NCI-H1105 (cell line): ENCODE measurements around the gene PDE2A.

Experiments
- DNase-seq: peaks from one replicate; lab custom pipeline; 2025; lab: John Stamatoyannopoulos, UW

The PDE2A gene

DNA sequence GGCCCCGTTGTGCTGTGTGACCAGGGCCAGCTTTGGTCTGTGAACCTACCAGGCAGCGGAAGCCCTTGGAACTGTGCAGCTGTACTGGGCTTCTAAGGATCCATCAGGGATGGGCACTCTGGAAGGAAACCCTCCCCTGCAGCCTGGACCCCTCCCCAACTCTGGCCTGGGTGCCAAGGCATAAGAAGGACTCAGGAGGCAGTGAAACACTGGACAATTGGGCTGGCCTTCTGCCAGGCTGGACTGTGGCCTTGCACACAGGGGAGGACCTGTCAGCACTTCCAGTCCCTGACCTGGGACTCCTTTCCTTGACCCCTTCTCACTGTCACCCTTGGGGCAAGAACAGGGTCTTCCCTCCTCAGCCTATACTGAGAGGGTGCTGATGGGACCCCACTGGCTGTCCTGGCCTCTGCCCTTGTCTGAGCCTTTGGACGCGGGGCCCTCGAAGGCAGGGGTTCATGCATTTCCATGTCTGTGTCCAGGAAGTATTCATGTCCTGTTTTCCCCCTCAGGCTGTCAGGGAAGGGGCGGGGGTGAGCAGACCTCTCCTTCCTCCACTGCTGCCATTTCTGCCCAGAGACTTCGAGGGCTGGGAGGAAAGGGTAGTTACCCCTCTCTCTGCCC lies 39.6 kb downstream of the PDE2A start:
- DNase-seq = no peak

DNA sequence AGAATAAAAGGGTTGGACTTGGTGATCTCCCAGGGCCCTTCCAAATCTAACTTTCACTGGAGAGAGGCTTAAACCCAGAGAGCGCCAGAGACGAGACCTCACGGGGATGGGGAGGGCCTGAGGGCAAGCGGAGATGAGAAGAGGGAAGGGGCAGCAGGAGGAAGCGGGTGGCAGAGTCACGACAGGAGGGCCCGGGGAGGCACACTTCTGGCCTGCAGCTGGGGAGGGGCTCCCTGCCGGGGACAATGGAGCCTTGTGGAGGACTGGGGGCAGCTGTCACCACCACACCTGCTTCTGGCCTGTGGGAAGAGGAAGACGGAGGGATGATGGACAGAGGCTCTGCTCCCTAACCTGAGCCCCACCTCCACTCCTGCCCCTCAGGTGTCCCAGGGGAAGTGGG lies 40.2 kb downstream of the PDE2A start:
- DNase-seq = no peak

DNA sequence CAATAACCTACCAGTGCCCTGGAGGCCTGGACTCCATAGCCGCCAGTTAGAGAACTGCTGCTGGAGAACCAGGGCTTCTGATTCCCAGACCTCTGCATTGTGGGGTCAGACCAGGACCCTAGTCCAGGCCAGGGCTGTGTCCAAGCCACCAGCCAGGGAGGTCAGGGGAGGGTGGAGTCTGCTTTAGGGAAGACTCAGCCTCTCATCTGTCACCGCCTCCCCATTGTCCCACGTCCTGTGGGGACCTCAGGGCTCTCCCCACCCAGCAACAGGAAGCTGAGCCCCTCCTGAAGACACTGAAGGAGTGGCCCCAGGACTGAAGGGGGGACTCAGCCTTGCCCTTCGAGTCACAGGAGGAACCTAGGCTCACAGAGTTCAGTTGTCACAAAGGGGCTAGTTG lies 41.2 kb downstream of the PDE2A start:
- no peak for DNase-seq

DNA sequence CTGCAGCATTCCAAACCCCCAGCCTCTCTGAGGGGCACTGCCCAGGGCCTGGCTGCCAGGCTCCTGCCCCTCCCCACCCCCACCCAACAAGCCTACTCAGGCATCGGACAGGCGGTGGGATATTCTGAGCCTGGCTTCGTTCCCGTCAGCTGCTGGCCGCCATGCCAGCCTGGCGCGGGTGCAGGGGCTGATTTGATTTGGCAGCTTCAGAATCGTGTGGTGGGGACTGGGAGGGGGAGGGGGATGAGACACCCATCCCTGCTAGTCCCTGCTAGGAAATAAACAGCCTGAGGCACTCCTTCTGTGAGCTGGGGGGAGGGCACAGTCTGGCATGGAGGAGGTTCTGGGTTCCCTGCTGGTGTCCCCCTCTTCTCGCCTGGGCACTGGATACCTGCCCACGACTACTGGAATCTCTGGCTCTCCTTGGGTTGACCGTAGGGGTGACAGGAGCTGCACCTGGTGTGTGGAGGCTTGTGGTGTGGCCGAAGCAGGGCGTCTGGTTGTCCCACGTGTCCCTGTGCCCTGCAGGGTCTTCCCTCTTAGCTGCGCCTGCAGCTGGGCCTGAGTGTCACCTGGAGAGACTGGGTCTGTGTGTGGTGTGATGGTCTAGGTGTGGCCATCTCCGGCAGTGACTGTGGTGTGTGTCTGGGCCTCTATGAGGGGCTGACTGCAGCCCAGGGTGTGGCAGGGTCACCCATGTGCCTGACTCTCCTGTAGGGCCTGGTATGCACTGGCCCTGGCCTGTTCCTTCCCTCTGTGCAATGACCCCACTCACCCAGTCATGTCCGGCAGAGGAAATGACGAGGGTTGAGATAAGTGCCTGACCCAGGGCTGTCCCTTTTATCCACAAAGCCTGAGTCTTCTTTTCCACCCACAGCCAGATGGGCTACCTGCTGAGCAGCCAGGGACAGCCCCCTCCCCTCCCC lies 42.2 kb downstream of the PDE2A start:
- DNase-seq = peak; percentile 10

DNA sequence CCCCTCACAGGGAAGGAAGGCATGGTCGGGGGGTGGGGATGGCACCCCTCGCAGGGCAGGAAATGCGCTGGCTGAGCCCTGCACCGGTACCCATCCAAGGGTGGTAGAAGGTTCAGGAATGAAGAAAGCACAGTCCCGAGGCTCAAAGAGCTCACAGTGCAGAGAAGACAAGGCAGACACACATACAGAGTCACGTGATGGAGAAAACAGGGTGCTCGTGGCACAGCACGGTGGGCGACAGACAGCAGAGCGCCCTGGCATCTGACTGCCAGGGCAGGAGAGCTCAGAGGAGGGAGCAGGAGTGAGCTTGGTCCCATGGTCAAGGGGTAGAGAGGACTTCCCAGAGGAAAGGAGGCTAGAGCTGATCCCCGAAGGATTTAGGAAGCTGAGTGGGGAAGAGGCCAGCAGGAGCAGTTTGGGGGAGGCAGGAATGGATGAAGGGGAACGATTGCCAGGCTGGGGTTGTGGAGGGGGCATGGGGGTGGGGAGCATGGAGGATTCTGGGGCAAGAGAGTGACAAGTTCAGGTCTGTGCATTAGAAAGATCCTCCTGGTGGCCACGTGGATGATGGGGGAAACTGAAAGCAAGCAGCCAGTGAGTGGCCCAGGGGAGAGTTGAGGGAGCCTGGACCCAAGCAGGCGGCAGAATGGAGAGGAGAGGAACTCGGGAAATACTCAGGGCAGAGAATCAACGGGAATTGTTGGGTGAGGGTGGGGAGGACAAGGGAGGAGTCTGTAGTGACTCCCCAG lies 43.9 kb downstream of the PDE2A start:
- DNase-seq = no peak

DNA sequence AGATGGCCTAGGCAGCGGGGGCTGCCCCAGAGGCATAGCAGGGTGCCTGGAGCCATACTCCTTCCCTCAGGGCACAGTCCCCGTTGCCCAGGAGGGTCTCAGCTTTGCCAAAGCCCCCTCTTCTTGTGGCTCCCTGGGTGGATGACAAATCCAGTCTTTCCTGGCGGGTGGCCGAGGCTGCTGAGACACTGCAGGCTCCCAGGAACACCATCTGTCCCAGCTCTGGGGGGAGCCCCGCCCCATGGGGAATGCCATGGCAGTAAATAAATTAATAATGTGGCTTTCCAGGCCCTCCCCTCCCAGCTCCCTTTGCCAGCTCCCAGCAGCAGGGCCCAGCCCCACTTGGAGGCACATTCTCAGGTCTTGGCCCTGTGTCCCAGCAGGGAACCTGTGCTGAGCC lies 45.0 kb downstream of the PDE2A start:
- no peak for DNase-seq

DNA sequence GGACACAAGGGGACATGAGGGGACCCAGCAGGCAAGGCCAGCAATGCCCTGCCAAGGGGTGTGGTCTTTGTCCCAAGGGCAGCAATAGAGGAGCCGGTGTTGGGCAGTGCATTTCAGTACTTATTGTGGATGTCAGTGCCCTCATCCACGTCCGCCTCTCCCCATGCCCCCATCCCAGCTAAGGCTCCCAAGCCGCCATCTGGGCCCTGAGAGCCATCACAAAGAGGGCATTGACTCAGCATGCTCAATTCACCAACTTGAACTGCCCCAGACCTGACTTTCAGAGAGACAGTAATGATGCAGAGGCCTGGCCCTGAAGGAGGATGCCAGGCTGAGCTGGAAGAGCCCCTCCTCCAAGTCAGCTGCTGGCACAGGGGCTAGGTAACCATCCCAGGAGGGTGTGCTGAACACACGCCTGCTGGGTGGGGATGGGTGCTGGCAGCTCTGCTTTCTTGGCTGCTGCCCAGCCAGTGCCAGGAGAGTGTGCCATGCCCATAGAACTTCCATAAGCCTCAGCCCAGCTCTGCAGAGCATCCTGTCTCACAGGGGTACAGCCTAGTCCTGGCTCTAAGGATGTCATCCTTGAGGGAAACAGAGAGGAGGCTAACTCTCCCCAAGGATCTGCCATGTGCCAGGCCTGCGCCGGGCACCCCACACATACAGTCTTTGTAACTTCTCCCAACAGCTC lies 46.5 kb downstream of the PDE2A start:
- DNase-seq = peak; percentile 7

- no peak for DNase-seq
Observed at GRCh38 chr11:72626414-72626936, 47.7 kb downstream of the PDE2A start.

DNA sequence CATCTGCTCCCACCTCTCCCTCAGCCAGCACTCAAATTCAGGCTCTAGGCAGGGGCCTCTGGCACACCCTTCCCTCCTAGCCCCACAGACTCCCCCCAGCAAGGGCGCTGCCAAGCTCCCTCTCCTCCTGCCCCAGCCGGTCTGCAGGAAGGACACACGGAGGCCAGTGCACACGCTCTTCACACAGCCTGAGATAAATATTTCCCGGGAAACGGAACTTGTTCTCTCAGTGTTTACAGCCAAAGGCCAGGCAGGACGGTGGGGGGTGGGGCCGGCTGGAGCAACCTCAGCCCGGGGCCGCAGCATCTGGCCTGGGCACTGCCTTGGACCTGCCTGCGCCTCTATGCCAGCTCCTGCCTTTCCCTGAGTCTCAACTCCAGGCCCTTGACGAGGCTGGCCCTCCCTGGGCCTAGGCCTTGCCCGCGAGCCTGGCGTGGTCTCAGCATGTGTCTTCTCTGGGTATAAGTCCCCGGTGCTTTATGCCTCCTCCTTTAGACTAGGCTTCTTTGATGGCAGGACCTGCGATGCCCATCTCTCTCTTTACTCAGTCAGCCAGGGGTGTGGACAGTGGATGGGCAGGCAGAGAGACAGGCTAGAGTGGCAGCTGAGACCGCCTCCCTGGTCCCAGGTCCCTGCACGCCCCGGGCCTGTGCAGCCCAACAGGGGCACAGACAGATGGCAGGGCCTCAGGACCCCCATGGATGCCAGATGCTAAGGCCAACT lies 48.4 kb downstream of the PDE2A start:
- DNase-seq = no peak

DNA sequence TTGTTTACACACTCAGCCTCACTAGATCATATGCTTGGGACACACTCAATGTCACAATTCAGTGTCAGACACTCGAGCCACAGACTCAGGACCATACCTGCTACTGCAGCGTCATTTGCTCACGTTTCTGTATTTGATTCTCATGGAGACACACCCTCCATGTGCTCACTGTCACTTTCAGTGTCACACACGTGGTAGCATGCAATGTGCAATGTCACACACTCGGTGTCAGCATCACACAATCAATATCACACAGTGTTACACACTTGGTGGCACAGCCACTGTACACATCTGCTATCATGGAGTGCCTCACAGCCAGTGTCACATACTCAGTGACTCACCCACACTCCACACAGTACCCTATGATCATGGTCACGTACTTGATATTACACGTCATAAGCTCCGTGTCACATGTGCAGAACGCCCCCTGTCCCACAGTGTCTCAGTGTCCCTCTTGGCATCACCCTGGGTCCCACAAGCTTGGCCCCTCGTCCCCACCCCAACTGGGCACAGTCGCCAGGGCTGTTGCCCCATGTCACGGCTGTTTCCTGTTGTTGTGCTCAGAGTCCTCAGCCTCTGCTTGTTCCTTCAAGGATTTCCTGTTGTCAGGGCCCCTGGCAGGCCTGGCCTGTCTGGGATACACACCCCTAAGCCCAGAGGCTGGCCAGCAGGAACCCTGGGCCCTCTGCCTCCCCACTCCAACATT lies 49.6 kb downstream of the PDE2A start:
- DNase-seq = no peak

DNA sequence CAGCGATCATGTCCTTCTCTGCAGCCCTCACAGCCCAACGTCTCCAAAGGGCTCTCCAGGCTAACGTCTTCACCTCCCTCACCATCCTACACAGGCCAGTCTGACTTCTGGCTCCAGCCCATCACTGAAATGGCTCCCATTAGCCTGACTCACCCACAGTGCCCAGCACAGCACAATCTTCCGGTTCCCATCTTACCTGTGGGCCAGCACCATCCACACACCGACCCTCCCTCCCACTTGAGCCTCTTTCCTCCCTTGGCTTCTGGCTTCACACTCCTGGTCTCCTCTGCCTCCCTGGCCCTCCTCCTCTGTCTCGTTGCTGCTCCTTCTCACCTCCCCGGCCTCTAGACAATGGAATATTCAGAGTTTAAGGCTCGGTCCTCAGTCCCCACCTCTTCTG lies 51.2 kb downstream of the PDE2A start:
- no peak for DNase-seq

- no peak for DNase-seq
Observed at GRCh38 chr11:72621008-72621610, 53.1 kb downstream of the PDE2A start.

DNA sequence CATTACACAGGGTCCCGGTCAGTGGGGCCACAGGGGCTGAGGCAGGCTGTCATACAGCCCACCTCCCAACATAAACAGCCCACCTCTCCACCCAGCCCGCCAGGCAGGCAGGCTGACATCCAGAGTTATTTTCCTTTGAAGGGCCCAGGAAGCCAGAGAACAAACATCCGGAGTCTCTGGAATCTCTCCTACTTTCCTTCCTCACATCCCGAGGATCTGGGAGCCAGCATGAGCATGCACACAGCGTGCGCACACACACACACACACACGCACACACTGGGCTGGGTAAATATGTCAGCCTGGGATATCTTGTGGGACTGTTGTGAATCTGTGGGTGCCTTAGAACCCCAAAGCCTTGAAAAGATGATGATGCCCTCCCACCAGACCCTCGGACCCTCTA lies 55.4 kb downstream of the PDE2A start:
- DNase-seq = no peak

GRCh38 chr11:72617080-72617762 lies 57.0 kb downstream of the PDE2A start:
- DNase-seq = no peak

GRCh38 chr11:72616655-72617054 lies 57.6 kb downstream of the PDE2A start:
- DNase-seq = no peak

- no peak for DNase-seq
Observed at GRCh38 chr11:72615329-72615728, 58.9 kb downstream of the PDE2A start.

DNA sequence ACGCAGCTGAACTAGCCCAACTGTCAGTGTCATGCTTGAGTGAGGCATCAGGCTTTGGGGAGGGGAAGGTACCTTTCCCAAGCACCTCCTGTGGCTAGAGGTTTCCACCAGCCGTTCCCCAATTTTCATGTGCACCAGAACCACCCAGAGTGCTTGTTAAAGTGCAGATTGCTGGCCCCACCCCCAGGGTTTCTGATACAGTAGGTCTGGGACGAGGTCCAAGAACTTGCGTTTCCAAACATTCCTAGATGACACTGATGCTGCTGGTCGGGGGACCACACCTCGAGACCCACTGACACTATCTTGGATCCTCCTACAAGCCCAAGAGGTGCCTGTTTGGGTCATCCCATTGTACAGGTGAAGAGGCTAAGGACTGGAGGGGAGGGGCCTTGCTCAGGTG lies 59.8 kb downstream of the PDE2A start:
- DNase-seq = no peak

DNA sequence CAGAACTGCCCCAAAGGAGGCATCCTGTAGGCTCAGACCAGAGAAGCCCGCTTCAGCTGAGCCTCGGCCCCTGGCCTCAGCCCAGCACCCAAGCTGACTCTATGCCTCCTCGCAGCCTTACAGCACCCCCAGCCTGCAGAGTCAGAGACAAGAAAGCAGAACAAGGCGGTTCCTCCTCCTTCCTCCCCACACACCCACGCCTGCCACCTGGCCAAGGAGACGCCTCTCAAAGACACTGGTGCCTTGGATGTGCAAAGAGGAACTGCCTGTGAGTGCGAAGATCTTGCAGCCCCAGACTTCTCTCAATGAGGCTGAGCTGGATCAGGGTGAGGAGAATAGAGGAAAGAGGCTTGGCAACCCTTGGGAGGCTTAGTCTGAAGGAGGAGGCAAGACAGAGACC lies 60.2 kb downstream of the PDE2A start:
- DNase-seq = no peak

DNA sequence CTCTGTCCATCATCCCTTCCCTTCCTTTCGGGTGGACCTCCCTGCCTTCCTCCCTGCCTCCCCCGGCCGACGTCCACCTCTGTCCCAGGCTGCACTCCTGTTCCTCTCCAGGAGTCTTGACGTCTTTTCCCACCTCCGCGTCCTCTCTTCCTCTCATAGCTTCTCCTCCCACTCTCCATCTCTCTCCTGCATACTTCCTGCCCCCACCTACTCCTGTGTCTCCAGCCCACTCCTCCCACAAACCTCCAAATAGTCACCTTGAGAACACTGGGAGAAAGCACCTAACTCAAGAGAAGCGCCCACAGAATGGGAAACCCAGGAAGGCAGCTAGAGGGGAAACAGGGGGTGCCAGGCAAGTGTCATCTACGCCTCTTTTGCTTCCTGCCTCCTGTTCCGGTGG lies 60.8 kb downstream of the PDE2A start:
- DNase-seq = no peak

DNA sequence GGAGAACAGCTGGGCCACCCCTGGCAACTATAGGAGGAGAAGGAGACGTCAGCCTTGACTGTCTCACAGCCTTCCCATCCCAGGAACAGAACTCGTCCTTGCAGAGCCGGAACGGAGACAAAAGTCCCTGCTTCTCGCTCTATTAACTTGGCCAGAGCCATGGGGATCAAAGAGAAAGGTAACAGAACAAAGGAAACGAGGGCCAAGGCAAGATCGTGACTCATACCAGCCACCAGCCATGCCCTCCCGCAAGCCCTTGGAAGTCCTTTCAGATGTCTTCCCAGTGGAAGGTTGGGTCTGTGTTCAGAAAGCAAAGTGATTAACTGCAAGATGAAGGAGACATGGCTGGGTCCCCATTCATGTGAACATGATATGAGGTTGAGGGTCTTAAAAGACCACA lies 64.7 kb downstream of the PDE2A start:
- no peak for DNase-seq
